ENCODE measurements around the gene CLDN20. TPM values are rescaled to one million over a fixed set of nuclear protein-coding genes. Genes with fewer than 3 reads are reported as not detected.

CLDN20 gene
- total and polyA plus RNA-seq, 2 donors (not counting 3 experiments of a cell fraction or from before 2014, with no cell fraction given) = not detected

- no peaks in the 10 kb centered on the region for H3K4me1 ChIP-seq (ENCODE audit: control insufficient read depth, extremely low read depth, insufficient read depth, low read length)
- BruUV-seq (replicated peaks) = no TSS peak
- H3K79me2 ChIP-seq (ENCODE audit: control insufficient read depth, insufficient read depth, low read length) = peaks cover 7% of the 10 kb centered on the region
- no peak overlapping the region for H2AFZ ChIP-seq (ENCODE audit: low read depth, low read length)
- no peak for FAIRE-seq
- no peaks in the 10 kb centered on the region for H3K9me1 ChIP-seq (replicated peaks; ENCODE audit: control insufficient read depth, extremely low read depth, insufficient read depth, low read length)
- CTCF ChIA-PET = no interaction called here
- intact Hi-C loops (cut with micrococcal nuclease) = no loop called here
- H3K4me3 ChIP-seq (replicated peaks in 1 of 3; ENCODE audit: insufficient read depth in 1 of 3, low read depth in 1 of 3, low read length in 3 of 3) = no peak overlapping the region
- peaks cover 6 to 10% of the 10 kb centered on the region in 2 experiments for H3K36me3 ChIP-seq (ENCODE audit: control insufficient read depth in 2 of 2, extremely low read depth in 1 of 2, insufficient read depth in 2 of 2, low read length in 2 of 2)
- H3K27ac ChIP-seq (ENCODE audit: insufficient read depth, low read depth, low read length) = no peak overlapping the region
- no peak overlapping the region for H3K9ac ChIP-seq (replicated peaks; ENCODE audit: extremely low read depth, insufficient read depth, low read length)
- H3K9me3 ChIP-seq (replicated peaks; ENCODE audit: control insufficient read depth, insufficient read depth, low read length) = no peaks in the 10 kb centered on the region
- TF ChIP-seq MYC (IDR thresholded peaks at IDR 0.05; ENCODE audit: low read depth, low read length) (no peak), JUN (IDR thresholded peaks at IDR 0.05; ENCODE audit: borderline replicate concordance, insufficient read depth, insufficient read length, low read depth) (no peak), MAX (IDR thresholded peaks at IDR 0.05; ENCODE audit: insufficient read depth, insufficient read length) (no peak), CTCF (IDR thresholded peaks at IDR 0.05; ENCODE audit: extremely low read depth in 1 of 2, insufficient read depth in 1 of 2, low read depth in 1 of 2, low read length in 2 of 2) (no peak), EZH2 (IDR thresholded peaks at IDR 0.05; ENCODE audit: borderline replicate concordance, low read depth, low read length, severe bottlenecking) (no peak), GATA2 (IDR thresholded peaks at IDR 0.05; ENCODE audit: insufficient read depth, insufficient read length, low read depth, low read length) (no peak), POLR2AphosphoS5 (IDR thresholded peaks at IDR 0.05; ENCODE audit: insufficient read depth, low read depth, low read length) (no peak), FOS (IDR thresholded peaks at IDR 0.05; ENCODE audit: borderline replicate concordance, insufficient read depth, low read length) (no peak)
- DNase-seq (ENCODE audit: low read depth, low spot score) = no peak
- no peaks in the 10 kb centered on the region for H4K20me1 ChIP-seq (replicated peaks; ENCODE audit: control insufficient read depth, extremely low read depth, insufficient read depth, low read length)
- H3K27me3 ChIP-seq (ENCODE audit: control insufficient read depth in 2 of 2, insufficient read depth in 2 of 2, low read length in 2 of 2) = no peaks in the 10 kb centered on the region
- dilution Hi-C loops (cut with MboI; ENCODE audit: extremely low pct_ligation_motif_present, low sequenced_read_pairs) = no loop called here
- POLR2A ChIA-PET = no interaction called here
- H3K4me2 ChIP-seq (ENCODE audit: insufficient read depth, low read length) = no peak overlapping the region
Measured at GRCh38 chr6:155284775-155285174, 21.0 kb downstream of the CLDN20 start.

Data from endothelial cell of umbilical vein (primary cell).